Karpas-422 (cell line): ENCODE data around the gene RAI1. TPM values are rescaled to one million over a fixed set of nuclear protein-coding genes. Genes with fewer than 3 reads are reported as not detected.
A peak's percentile ranks its signal among the peaks of the same experiment; 100 is the strongest.

Experiments used
- DNase-seq: peaks from one replicate; pipeline ENCODE4 v3.0.0-alpha.2; 2015
- H2AFZ ChIP-seq: fragments of 200-600 bp; sonication (generic); 2 replicates; pipeline ENCODE4 v1.6.1; 2014; ENCODE audit warnings: antibody characterized with exemption, low read length, mixed read lengths
- H3K27ac ChIP-seq: fragments of 200-600 bp; sonication (generic); 2 replicates; pipeline ENCODE4 v1.5.1; 2014; ENCODE audit warnings: mild to moderate bottlenecking, low read length, moderate library complexity
- H3K27me3 ChIP-seq: fragments of 200-600 bp; sonication (generic); 2 replicates; pipeline ENCODE4 v1.6.1; 2014; ENCODE audit warnings: low read length, mixed read lengths
- H3K36me3 ChIP-seq: fragments of 200-600 bp; sonication (generic); 2 replicates; pipeline ENCODE4 v1.6.1; 2014; ENCODE audit warnings: low read length, mixed read lengths; ENCODE audit not compliant: insufficient read depth
- H3K4me1 ChIP-seq: fragments of 200-600 bp; sonication (generic); 2 replicates; pipeline ENCODE4 v1.6.1; 2014; ENCODE audit warnings: mild to moderate bottlenecking, low read length, mixed read lengths
- H3K4me2 ChIP-seq: fragments of 200-600 bp; sonication (generic); 2 replicates; pipeline ENCODE4 v1.6.1; 2014; ENCODE audit warnings: low read length, low read depth, mild to moderate bottlenecking; ENCODE audit not compliant: poor library complexity, severe bottlenecking
- H3K4me3 ChIP-seq: fragments of 200-600 bp; sonication (generic); 2 replicates; pipeline ENCODE4 v1.5.1; 2014; ENCODE audit warnings: mild to moderate bottlenecking, antibody characterized with exemption, low read length, mixed read lengths
- H3K79me2 ChIP-seq: fragments of 200-600 bp; sonication (generic); 2 replicates; pipeline ENCODE4 v1.6.1; 2014; ENCODE audit warnings: mild to moderate bottlenecking, low read length, mixed read lengths
- H3K9ac ChIP-seq: fragments of 200-600 bp; sonication (generic); 2 replicates; pipeline ENCODE4 v1.6.0; 2014; ENCODE audit warnings: low read length
- H3K9me2 ChIP-seq: fragments of 200-600 bp; sonication (generic), shearing (Covaris generic); replicated peaks from 2 replicates; pipeline ENCODE4 v1.6.0; 2014; ENCODE audit warnings: mild to moderate bottlenecking, low read length, moderate library complexity; ENCODE audit not compliant: insufficient read depth
- H3K9me3 ChIP-seq: fragments of 300-700, 200-600 bp; sonication (generic); 2 replicates; pipeline ENCODE4 v1.6.1; 2014; ENCODE audit warnings: low read length, mixed read lengths
- H4K20me1 ChIP-seq: fragments of 200-600 bp; sonication (generic); 2 replicates; pipeline ENCODE4 v1.6.1; 2014; ENCODE audit warnings: mild to moderate bottlenecking, antibody characterized with exemption, low read length, low read depth; ENCODE audit not compliant: insufficient read depth
- total RNA-seq: library from RNA; depleted of rRNA; stranded (reverse); fragments of >200 nt; shearing (Covaris generic); gene quantifications from 2 replicates; pipeline ENCODE4 v1.2.3, GENCODE V29; 2014; ENCODE audit warnings: low replicate concordance

The RAI1 gene
- total RNA-seq, 1 experiment from 2014 or later, result 18.2 TPM

DNA sequence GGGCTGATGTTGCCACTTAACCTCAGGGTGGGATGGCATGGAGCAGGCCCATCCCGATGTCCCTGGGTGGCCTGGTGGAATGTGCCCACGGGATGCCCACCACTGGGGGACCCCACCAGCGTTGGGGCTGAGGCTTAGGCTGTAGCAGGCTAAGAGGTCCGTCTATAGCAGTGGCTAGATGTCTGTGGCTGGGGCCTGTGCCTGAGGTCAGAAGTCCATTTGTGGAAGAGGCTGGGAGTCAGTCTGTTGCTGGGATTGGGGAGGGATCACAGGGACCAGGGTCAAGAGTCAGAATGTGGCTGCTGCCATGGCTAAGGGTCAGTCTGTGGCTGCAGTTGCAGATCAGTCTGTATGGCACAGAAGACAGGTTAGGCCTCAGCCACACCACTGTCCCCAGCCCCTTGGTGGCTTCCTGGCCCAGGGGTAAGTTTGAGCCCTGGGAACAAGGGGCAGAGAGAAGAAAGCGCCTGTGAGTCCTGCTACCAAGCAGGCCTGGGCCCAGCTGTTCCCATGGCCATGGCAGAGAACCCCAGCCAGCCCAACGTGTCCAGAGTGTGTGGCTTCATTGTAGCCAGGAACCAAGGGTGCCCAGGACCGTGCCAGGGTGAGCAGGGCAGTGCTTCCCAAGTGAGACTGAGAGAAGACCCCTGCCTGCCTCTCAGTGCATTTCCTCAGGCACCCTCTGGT is 35.7 kb downstream of the RAI1 start:
- Histone ChIP-seq H3K79me2 (peaks cover 89% of the 10 kb centered on the region), H3K9me3 (no peaks in the 10 kb centered on the region), H3K27ac (0 out of 2 replicates have a peak overlapping the region, but pooled peaks have one; percentile 6), H3K9me2 (no peaks in the 10 kb centered on the region), H4K20me1 (no peaks in the 10 kb centered on the region), H3K27me3 (no peaks in the 10 kb centered on the region), H3K4me2 (no peak overlapping the region), H3K4me1 (peaks cover 16% of the 10 kb centered on the region), H3K9ac (0 out of 2 replicates have a peak overlapping the region, but pooled peaks have one; percentile 0), H3K36me3 (no peaks in the 10 kb centered on the region), H2AFZ (no peak overlapping the region), H3K4me3 (no peak overlapping the region)
- no peak for DNase-seq

DNA sequence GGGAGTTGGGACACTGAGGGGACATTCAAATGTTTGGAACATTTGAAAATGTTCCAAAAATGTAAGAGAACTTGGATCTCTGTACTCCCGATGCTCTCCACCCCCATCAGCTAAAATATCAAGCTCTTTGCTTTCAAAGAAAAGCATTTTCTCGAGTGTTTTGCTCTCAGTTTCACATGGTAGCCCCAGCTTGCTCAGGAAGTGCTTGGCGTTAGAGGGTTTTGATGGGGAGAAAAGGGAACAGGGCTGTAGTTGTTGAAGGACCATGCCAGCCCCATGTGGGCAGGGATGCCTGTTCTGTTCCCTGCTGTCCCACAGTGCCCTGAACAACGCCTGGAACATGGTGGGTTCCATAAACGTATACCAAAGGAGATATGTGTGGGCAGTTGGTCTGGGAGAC is 37.0 kb downstream of the RAI1 start:
- H3K4me3 ChIP-seq, result no peak overlapping the region
- peaks cover 83% of the 10 kb centered on the region for H3K79me2 ChIP-seq
- H2AFZ ChIP-seq, result no peak overlapping the region
- no peak overlapping the region for H3K9ac ChIP-seq
- no peaks in the 10 kb centered on the region for H3K9me2 ChIP-seq
- no peaks in the 10 kb centered on the region for H3K9me3 ChIP-seq
- H3K27me3 ChIP-seq, result no peaks in the 10 kb centered on the region
- H3K36me3 ChIP-seq, result no peaks in the 10 kb centered on the region
- H4K20me1 ChIP-seq, result no peaks in the 10 kb centered on the region
- peaks cover 17% of the 10 kb centered on the region for H3K4me1 ChIP-seq
- H3K4me2 ChIP-seq, result no peak overlapping the region
- DNase-seq, result no peak
- no peak overlapping the region for H3K27ac ChIP-seq

DNA sequence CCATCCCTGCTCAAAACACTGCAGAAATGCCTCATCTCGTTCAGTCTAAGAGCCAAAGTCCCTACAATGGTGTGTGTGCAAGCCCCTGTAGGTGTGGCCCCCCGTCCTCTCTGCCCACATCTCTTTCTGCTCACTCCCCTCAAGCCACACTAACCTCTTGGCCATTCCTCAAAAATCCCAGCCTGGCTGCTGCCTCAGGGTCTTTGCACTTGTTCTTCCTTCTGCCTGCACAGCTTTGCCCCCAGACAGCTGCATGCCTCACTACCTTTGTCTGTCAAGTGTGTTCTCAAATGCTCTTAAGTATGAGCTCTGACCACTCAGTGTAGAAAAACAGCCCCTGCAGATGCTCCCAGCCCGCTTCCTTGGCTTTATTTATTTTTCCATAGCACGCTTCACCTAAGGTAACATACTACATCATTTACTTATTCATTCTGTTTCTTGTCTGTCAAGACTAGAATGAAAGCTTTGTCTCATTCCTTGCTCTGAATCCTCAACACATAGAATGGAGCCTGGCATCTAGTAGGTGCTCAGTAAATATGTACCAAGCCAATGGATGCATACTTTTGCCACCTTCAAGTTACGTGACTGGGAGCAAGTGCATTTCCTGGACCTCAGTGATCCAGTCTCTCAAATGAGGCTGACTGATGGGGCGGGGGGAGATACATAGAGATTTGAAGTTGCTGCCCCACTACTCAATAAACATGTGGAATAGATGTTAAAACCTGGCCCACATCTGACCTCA is 38.1 kb downstream of the RAI1 start:
- Histone ChIP-seq H3K27ac (no peak overlapping the region), H3K9ac (no peak overlapping the region), H3K9me3 (no peaks in the 10 kb centered on the region), H3K9me2 (no peaks in the 10 kb centered on the region), H3K79me2 (peaks cover 78% of the 10 kb centered on the region), H3K27me3 (no peaks in the 10 kb centered on the region), H2AFZ (no peak overlapping the region), H3K36me3 (no peaks in the 10 kb centered on the region), H4K20me1 (no peaks in the 10 kb centered on the region), H3K4me1 (peaks cover 21% of the 10 kb centered on the region), H3K4me2 (no peak overlapping the region), H3K4me3 (no peak overlapping the region)
- no peak for DNase-seq

DNA sequence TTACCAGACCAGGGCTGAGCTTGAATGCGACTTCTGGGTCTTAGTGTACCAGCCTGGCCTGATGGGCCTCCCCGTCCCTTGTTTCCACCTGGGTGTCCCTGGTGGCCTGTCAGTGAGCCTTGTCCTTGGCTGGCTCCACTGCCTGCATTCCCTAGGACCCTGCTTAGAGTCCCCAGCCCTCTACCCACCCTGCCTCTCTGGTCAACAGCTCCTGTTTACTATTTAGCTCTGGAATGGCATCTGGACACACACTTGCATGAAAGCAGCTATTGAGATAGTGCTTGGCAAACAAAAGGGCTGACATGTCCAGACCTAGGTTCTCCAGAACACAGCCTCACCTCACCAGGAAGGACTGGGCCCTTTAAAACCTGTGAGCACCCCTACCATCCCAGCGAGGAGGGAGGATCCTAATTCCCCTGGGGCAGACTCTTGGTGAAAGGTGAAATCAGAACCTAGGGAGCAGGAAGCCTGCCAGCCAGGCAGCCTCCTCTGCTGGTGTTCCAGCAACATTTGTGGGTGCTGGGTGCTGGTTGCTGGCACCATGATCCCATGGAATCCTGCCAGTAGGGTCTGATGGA is 38.8 kb downstream of the RAI1 start:
- no peaks in the 10 kb centered on the region for H3K9me3 ChIP-seq
- H3K79me2 ChIP-seq, result peaks cover 76% of the 10 kb centered on the region
- H3K27me3 ChIP-seq, result no peaks in the 10 kb centered on the region
- no peak overlapping the region for H3K9ac ChIP-seq
- no peaks in the 10 kb centered on the region for H3K9me2 ChIP-seq
- H3K4me3 ChIP-seq, result no peak overlapping the region
- H3K36me3 ChIP-seq, result no peaks in the 10 kb centered on the region
- no peaks in the 10 kb centered on the region for H4K20me1 ChIP-seq
- peaks cover 28% of the 10 kb centered on the region for H3K4me1 ChIP-seq
- DNase-seq, result no peak
- no peak overlapping the region for H2AFZ ChIP-seq
- H3K4me2 ChIP-seq, result no peak overlapping the region
- no peak overlapping the region for H3K27ac ChIP-seq

DNA sequence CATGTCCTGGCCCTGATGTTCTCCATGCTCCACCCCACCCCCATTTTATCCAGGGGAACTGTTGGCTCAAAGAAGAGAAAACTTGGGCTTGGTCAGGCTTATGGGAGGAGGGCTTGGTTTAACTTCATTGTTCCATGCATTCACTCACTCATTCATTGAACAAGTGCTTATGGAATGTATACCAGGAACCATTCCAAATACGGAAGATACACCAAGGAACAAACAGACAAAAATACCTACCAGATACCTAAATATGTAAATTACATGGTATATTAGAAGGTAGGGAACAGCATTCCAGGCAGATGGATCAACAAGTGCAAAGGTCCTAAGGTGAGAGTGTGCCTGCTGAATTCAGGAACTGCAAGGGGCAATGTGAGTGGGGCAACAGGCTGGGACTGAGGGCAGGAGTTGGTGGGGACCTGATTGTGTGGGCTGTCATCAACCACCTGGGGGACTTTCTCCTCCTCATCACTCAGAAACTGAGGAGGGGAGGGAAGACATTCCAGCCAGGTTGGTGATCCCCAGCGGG is 39.9 kb downstream of the RAI1 start:
- Histone ChIP-seq H3K79me2 (peaks cover 75% of the 10 kb centered on the region), H3K4me1 (peaks cover 37% of the 10 kb centered on the region), H3K9me2 (no peaks in the 10 kb centered on the region), H4K20me1 (no peaks in the 10 kb centered on the region), H3K9ac (no peak overlapping the region), H3K4me3 (no peak overlapping the region), H3K9me3 (no peaks in the 10 kb centered on the region), H3K36me3 (no peaks in the 10 kb centered on the region), H3K27ac (no peak overlapping the region), H3K27me3 (no peaks in the 10 kb centered on the region), H2AFZ (no peak overlapping the region), H3K4me2 (no peak overlapping the region)
- no peak for DNase-seq

DNA sequence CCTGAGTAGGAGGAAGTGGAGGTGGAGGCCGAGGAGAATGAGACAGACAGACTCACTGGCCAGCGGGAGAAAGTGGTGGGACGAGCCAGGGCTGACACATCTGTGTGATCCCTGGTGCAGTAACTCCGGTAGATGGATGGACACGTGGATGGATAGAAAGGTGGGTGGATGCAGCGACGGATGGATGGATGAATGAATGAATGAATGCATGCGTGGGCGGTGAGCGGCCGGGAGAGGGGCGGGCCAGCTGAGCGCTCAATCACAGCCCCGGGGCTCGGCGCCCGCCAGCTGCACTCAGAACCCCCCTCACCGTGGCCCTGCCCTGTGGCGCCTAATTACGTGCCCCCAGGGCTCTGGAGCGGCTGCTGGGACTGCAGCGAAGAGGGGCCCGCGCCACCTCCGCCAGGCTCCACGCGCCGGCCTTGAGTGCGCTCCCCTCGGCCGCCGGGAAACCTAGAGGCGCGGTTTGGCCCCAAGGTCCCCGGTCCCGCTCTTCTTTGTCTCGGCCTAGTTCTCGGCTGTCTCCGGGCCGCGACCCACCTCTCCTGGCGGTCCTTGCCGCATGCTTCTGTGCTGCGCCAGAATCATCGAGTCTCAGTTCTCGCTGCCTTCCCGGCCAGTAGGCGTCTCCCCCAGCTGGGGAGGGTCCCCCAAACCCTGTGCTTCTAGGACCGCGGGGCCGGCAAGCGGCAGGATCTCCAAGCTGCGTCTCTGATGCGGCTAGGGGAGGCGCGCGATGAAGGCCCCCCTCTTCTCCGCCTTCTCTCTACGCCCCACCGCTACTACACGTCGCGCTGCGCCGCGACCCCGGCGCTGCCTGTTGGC is 41.0 kb downstream of the RAI1 start:
- Histone ChIP-seq H3K79me2 (peaks cover 75% of the 10 kb centered on the region), H4K20me1 (no peaks in the 10 kb centered on the region), H3K4me1 (peaks cover 47% of the 10 kb centered on the region), H3K27ac (no peak overlapping the region), H3K9me2 (no peaks in the 10 kb centered on the region), H3K9me3 (no peaks in the 10 kb centered on the region), H3K27me3 (no peaks in the 10 kb centered on the region), H3K9ac (no peak overlapping the region), H3K36me3 (no peaks in the 10 kb centered on the region), H3K4me2 (no peak overlapping the region), H3K4me3 (no peak overlapping the region), H2AFZ (no peak overlapping the region)
- no peak for DNase-seq

DNA sequence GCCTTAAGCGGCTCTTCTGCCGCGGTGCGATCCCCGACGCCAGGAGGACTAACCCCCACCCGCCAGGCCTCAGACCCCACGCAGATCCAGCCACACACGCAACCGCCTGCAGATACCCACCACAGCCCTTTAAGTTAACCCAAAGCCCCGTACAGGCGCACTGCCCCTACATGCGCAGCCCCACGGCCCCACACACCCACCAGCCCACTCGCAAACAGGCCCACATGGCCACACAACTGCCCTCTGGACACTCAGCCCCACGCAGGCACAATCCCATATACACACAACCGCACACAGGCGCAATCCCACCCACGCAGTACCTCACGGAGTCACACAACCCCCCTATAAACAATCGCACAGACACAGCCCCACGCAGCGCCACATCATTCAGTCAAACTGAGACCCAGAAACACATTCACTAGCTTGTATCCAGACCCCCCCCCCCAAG is 41.7 kb downstream of the RAI1 start:
- H3K9ac ChIP-seq, result no peak overlapping the region
- H3K4me1 ChIP-seq, result peaks cover 53% of the 10 kb centered on the region
- no peaks in the 10 kb centered on the region for H3K27me3 ChIP-seq
- no peaks in the 10 kb centered on the region for H3K9me3 ChIP-seq
- H3K4me3 ChIP-seq, result no peak overlapping the region
- no peak overlapping the region for H2AFZ ChIP-seq
- H3K36me3 ChIP-seq, result no peaks in the 10 kb centered on the region
- DNase-seq, result no peak
- no peaks in the 10 kb centered on the region for H3K9me2 ChIP-seq
- H3K4me2 ChIP-seq, result peak overlapping the region; percentile 78
- peaks cover 78% of the 10 kb centered on the region for H3K79me2 ChIP-seq
- H3K27ac ChIP-seq, result no peak overlapping the region
- no peaks in the 10 kb centered on the region for H4K20me1 ChIP-seq
